IMR-90 (cell line): ENCODE results near the gene CMIP. TPM values are rescaled to one million over a fixed set of nuclear protein-coding genes. Genes with fewer than 3 reads are reported as not detected.
A peak's percentile ranks its signal among the peaks of the same experiment; 100 is the strongest.

Source experiments
- ATAC-seq: fragments of 200-7000 bp; cut with Tn5 transposase; 2 replicates; pipeline ENCODE4 v1.9.1; 2020; ENCODE audit warnings: low read depth, mild to moderate bottlenecking, moderate library complexity
- BruUV-seq: library from RNA; stranded (reverse); fragments of 400-500 nt; replicated peaks from 2 replicates; lab custom pipeline; 2021; lab: Mats Ljungman, UMichigan
- CTCF ChIA-PET: fragments of 300-600 bp; formaldehyde crosslinking; extraction: SDS; loops from one replicate; lab custom pipeline; 2021; ENCODE audit warnings: antibody characterized with exemption; lab: Yijun Ruan, JAX
- POLR2A ChIA-PET: fragments of 300-600 bp; sonication (Branson Sonifier 250); formaldehyde crosslinking; loops from one replicate; lab custom pipeline; 2022; ENCODE audit warnings: antibody characterized with exemption; ENCODE audit not compliant: unreplicated experiment; lab: Charles Lee
- DNase-seq: peaks from one replicate; pipeline ENCODE4 v3.0.0; 2013
- H2AFZ ChIP-seq: replicated peaks from 2 replicates; pipeline ENCODE3; 2013; ENCODE audit warnings: low read length, mild to moderate bottlenecking; ENCODE audit not compliant: poor library complexity
- H2AK5ac ChIP-seq: 2 replicates; pipeline ENCODE4 v1.6.1; 2013; ENCODE audit warnings: low read depth, low read length, inconsistent platforms
- H2AK9ac ChIP-seq: replicated peaks from 2 replicates; pipeline ENCODE3; 2013; ENCODE audit warnings: mild to moderate bottlenecking, low read depth, low read length, moderate library complexity; ENCODE audit not compliant: poor library complexity
- H2BK120ac ChIP-seq: 2 replicates; pipeline ENCODE4 v1.6.1; 2013; ENCODE audit warnings: low read depth, low read length, inconsistent platforms
- H2BK15ac ChIP-seq: 3 replicates; pipeline ENCODE4 v1.6.1; 2013; ENCODE audit warnings: low read depth, low read length, inconsistent platforms
- H2BK20ac ChIP-seq: 2 replicates; pipeline ENCODE4 v1.6.1; 2013; ENCODE audit warnings: low read depth, mild to moderate bottlenecking, inconsistent platforms, low read length, moderate library complexity
- H2BK5ac ChIP-seq: 2 replicates; pipeline ENCODE4 v1.6.1; 2013; ENCODE audit warnings: mild to moderate bottlenecking, low read depth, low read length, inconsistent platforms; ENCODE audit not compliant: poor library complexity, severe bottlenecking
- H3K14ac ChIP-seq: replicated peaks from 2 replicates; pipeline ENCODE4 v1.6.1; 2013; ENCODE audit warnings: low read depth, low read length, inconsistent platforms
- H3K18ac ChIP-seq: 2 replicates; pipeline ENCODE4 v1.6.1; 2013; ENCODE audit warnings: low read depth, low read length, control low read depth
- H3K23ac ChIP-seq: 2 replicates; pipeline ENCODE4 v1.6.1; 2013; ENCODE audit warnings: low read depth, low read length, inconsistent platforms
- H3K27ac ChIP-seq: 2 replicates; pipeline ENCODE4 v1.5.1; 2013; ENCODE audit warnings: mild to moderate bottlenecking, control low read depth, low read length; ENCODE audit not compliant: insufficient read depth
- H3K27me3 ChIP-seq: 2 replicates; pipeline ENCODE4 v1.6.1; 2013; ENCODE audit warnings: low read length; ENCODE audit not compliant: control insufficient read depth, insufficient read depth
- H3K36me3 ChIP-seq: 2 replicates; pipeline ENCODE4 v1.6.1; 2013; ENCODE audit warnings: low read length, mixed read lengths; ENCODE audit not compliant: control insufficient read depth, insufficient read depth
- H3K4ac ChIP-seq: 2 replicates; pipeline ENCODE4 v1.6.1; 2013; ENCODE audit warnings: low read depth, low read length, inconsistent platforms
- H3K4me1 ChIP-seq: 2 replicates; pipeline ENCODE4 v1.6.1; 2013; ENCODE audit warnings: low read length, mixed read lengths; ENCODE audit not compliant: control insufficient read depth, insufficient read depth
- H3K4me2 ChIP-seq: 2 replicates; pipeline ENCODE4 v1.6.1; 2013; ENCODE audit warnings: low read depth, mild to moderate bottlenecking, control low read depth, low read length, moderate library complexity
- H3K4me3 ChIP-seq: 2 replicates; pipeline ENCODE4 v1.5.1; 2013; ENCODE audit warnings: low read depth, mild to moderate bottlenecking, control low read depth, low read length, moderate library complexity; ENCODE audit not compliant: insufficient read depth
- H3K56ac ChIP-seq: 2 replicates; pipeline ENCODE4 v1.6.1; 2013; ENCODE audit warnings: low read length, inconsistent platforms; ENCODE audit not compliant: insufficient read depth; ENCODE audit errors: extremely low read depth
- H3K79me1 ChIP-seq, 2 experiments: 2 replicates each; pipeline ENCODE4 v1.6.1; 2013; ENCODE audit warnings: low read length in 2 of 2, inconsistent platforms in 1 of 2, low read depth in 1 of 2
- H3K9ac ChIP-seq: 2 replicates; pipeline ENCODE4 v1.6.1; 2013; ENCODE audit warnings: low read depth, low read length, control low read depth
- H3K9me1 ChIP-seq: 2 replicates; pipeline ENCODE4 v1.6.1; 2013; ENCODE audit warnings: low read length, inconsistent platforms; ENCODE audit not compliant: insufficient read depth
- H3K9me3 ChIP-seq: 2 replicates; pipeline ENCODE4 v1.6.1; 2013; ENCODE audit warnings: low read length; ENCODE audit not compliant: control insufficient read depth, insufficient read depth
- H4K20me1 ChIP-seq: 2 replicates; pipeline ENCODE4 v1.6.1; 2013; ENCODE audit warnings: low read length, inconsistent platforms; ENCODE audit not compliant: insufficient read depth
- H4K5ac ChIP-seq: 2 replicates; pipeline ENCODE4 v1.6.1; 2013; ENCODE audit warnings: mild to moderate bottlenecking, low read depth, low read length, control low read depth
- H4K8ac ChIP-seq, 2 experiments: 2 replicates each; pipeline ENCODE4 v1.6.1; 2013; ENCODE audit warnings: low read depth in 2 of 2, low read length in 2 of 2, control low read depth in 1 of 2, inconsistent platforms in 1 of 2
- H4K91ac ChIP-seq: 2 replicates; pipeline ENCODE4 v1.6.1; 2013; ENCODE audit warnings: low read depth, low read length, inconsistent platforms; ENCODE audit not compliant: insufficient read depth
- BHLHE40 ChIP-seq: fragments of 150-350 bp; IDR thresholded peaks from 2 replicates; pipeline ENCODE4 v1.6.1; 2016; ENCODE audit warnings: mild to moderate bottlenecking, low read depth, low read length
- CEBPB ChIP-seq: IDR thresholded peaks from 2 replicates; pipeline ENCODE4 v1.6.1; 2012; ENCODE audit warnings: low read depth, low read length, improper control_type of control experiment
- CHD1 ChIP-seq: IDR thresholded peaks from 2 replicates; pipeline ENCODE4 v1.6.1; 2012; ENCODE audit warnings: low read depth, low read length, improper control_type of control experiment
- CTCF ChIP-seq: conservative IDR thresholded peaks from 2 replicates; pipeline ENCODE4 v1.5.1; 2012; ENCODE audit warnings: mild to moderate bottlenecking, low read depth, low read length, improper control_type of control experiment
- ELK1 ChIP-seq: fragments of 150-350 bp; IDR thresholded peaks from 2 replicates; pipeline ENCODE4 v1.6.1; 2016; ENCODE audit warnings: low read depth, mild to moderate bottlenecking, low read length, moderate library complexity, borderline replicate concordance
- FOS ChIP-seq: fragments of 150-350 bp; IDR thresholded peaks from 2 replicates; pipeline ENCODE4 v1.6.1; 2016; ENCODE audit warnings: low read depth, low read length
- MAFK ChIP-seq: IDR thresholded peaks from 2 replicates; pipeline ENCODE4 v1.6.1; 2012; ENCODE audit warnings: low read depth, low read length, improper control_type of control experiment
- MAZ ChIP-seq: IDR thresholded peaks from 2 replicates; pipeline ENCODE4 v1.6.1; 2012; ENCODE audit warnings: low read depth, mild to moderate bottlenecking, low read length, improper control_type of control experiment, moderate library complexity, borderline replicate concordance
- MXI1 ChIP-seq: IDR thresholded peaks from 2 replicates; pipeline ENCODE4 v1.6.1; 2012; ENCODE audit warnings: low read depth, mild to moderate bottlenecking, low read length, moderate library complexity, borderline replicate concordance
- NFE2L2 ChIP-seq: fragments of 150-350 bp; IDR thresholded peaks from 2 replicates; pipeline ENCODE4 v1.6.1; 2016; ENCODE audit warnings: low read depth, mild to moderate bottlenecking, low read length
- POLR2A ChIP-seq: IDR thresholded peaks from 2 replicates; pipeline ENCODE4 v1.6.1; 2012; ENCODE audit warnings: mild to moderate bottlenecking, low read depth, low read length
- RAD21 ChIP-seq: IDR thresholded peaks from 2 replicates; pipeline ENCODE4 v1.6.1; 2012; ENCODE audit warnings: low read length, improper control_type of control experiment
- RCOR1 ChIP-seq: IDR thresholded peaks from 2 replicates; pipeline ENCODE4 v1.6.1; 2012; ENCODE audit warnings: mild to moderate bottlenecking, low read length, improper control_type of control experiment; ENCODE audit not compliant: insufficient replicate concordance
- RFX5 ChIP-seq: IDR thresholded peaks from 2 replicates; pipeline ENCODE4 v1.8.0; 2012; ENCODE audit warnings: low read depth, mild to moderate bottlenecking, low read length, moderate library complexity
- SMC3 ChIP-seq: fragments of 150-350 bp; IDR thresholded peaks from 2 replicates; pipeline ENCODE4 v1.6.1; 2016; ENCODE audit warnings: low read depth, mild to moderate bottlenecking, antibody characterized with exemption, low read length, moderate library complexity
- USF2 ChIP-seq: fragments of 150-350 bp; IDR thresholded peaks from 2 replicates; pipeline ENCODE4 v1.6.1; 2017; ENCODE audit warnings: mild to moderate bottlenecking, antibody characterized with exemption, low read length, low read depth
- WGBS, 2 experiments: methylation state at CpG; one replicate each; pipeline versions ENCODE4 v1.1.5 to v1.1.7; 2013; ENCODE audit warnings: missing lambda C conversion rate in 2 of 2; ENCODE audit not compliant: insufficient read length in 1 of 2; ENCODE audit errors: extremely low coverage in 2 of 2; 5-methylcytosine and 5-hydroxymethylcytosine counted together
- dilution Hi-C: fragments of 300-500 bp; cut with HindIII; formaldehyde crosslinking; loops from one replicate; pipeline ENCODE4 v1.14.3; 2018; ENCODE audit warnings: low sequenced_read_pairs; ENCODE audit not compliant: unreplicated experiment
- in situ Hi-C: fragments of 300-500 bp; cut with MboI; formaldehyde crosslinking; loops from 3 replicates; pipeline ENCODE4 v1.14.3; 2019; ENCODE audit warnings: low sequenced_read_pairs, inconsistent platforms, mixed read lengths
- intact Hi-C: fragments of 100-400 bp; cut with micrococcal nuclease; formaldehyde crosslinking; loops from 2 replicates; pipeline ENCODE4 v1.10.0; 2022
- polyA plus RNA-seq, 3 experiments: library from polyadenylated mRNA; depleted of rRNA; stranded (reverse); fragments of >200 nt; gene quantifications; 2 replicates each; pipeline ENCODE4 v1.2.3, GENCODE V29; 2012; ENCODE audit warnings: low replicate concordance in 1 of 3
- total RNA-seq: library from RNA; depleted of rRNA; stranded (reverse); fragments of >200 nt; gene quantifications from 2 replicates; pipeline ENCODE4 v1.2.3, GENCODE V29; 2012

CMIP gene
- total and polyA plus RNA-seq, 2 of the 4 experiments (the other 2 are of a cell fraction), result 3.2 to 11.6 TPM

GRCh38 chr16:81518439-81518757 is 73.8 kb downstream of the CMIP start:
- WGBS, 2 experiments, result 50% methylated on average over 1 of the region's 8 CpGs; no CpG with 5 or more reads in 1 of the 2 experiments
- POLR2A ChIA-PET, result no interaction called here

More at GRCh38 chr16:81518439-81518757, 73.8 kb downstream of the CMIP start:
- no peaks in the 10 kb centered on the region for H3K9me3 ChIP-seq
- H3K14ac ChIP-seq, result no peak overlapping the region
- dilution Hi-C loops, result no loop called here
- in situ Hi-C loops, result no loop called here
- no peak overlapping the region for H2AK9ac ChIP-seq
- no peak overlapping the region for H2AFZ ChIP-seq
- ATAC-seq, result no peak
- TF ChIP-seq NFE2L2 (no peak), POLR2A (no peak), CTCF (no peak), MXI1 (no peak), RCOR1 (no peak), RFX5 (no peak), USF2 (no peak), SMC3 (no peak), MAFK (no peak), RAD21 (no peak), ELK1 (no peak), MAZ (no peak), CEBPB (no peak), CHD1 (no peak), BHLHE40 (no peak), FOS (no peak)
- no peak overlapping the region for H2BK15ac ChIP-seq
- no peak overlapping the region for H3K4me2 ChIP-seq
- no TSS peak for BruUV-seq
- no peak overlapping the region for H3K9ac ChIP-seq
- peaks cover 18% of the 10 kb centered on the region for H3K9me1 ChIP-seq
- H3K23ac ChIP-seq, result no peak overlapping the region
- no peak overlapping the region for H2BK5ac ChIP-seq
- H4K5ac ChIP-seq, result no peak overlapping the region
- H2AK5ac ChIP-seq, result peak overlapping the region; percentile 29; the same call in 1 of the 2 replicates
- H2BK120ac ChIP-seq, result no peak overlapping the region
- peaks cover 41 to 61% of the 10 kb centered on the region in 2 experiments for H3K79me1 ChIP-seq
- peaks cover 12% of the 10 kb centered on the region for H3K4me1 ChIP-seq
- H3K4me3 ChIP-seq, result no peak overlapping the region
- DNase-seq, result no peak
- intact Hi-C loops, result no loop called here
- H4K91ac ChIP-seq, result no peak overlapping the region
- H3K27ac ChIP-seq, result no peak overlapping the region
- H3K56ac ChIP-seq, result no peak overlapping the region
- peaks cover 3% of the 10 kb centered on the region; the same call in 1 of the 2 replicates for H3K36me3 ChIP-seq
- no peak overlapping the region for H3K4ac ChIP-seq
- CTCF ChIA-PET, result interaction anchor here (0.6 kb wide), 1 partner anchor 9 kb away, joined by 3 read pairs; no protein-coding TSS in a partner anchor
- H4K20me1 ChIP-seq, result peaks cover 25% of the 10 kb centered on the region
- no peaks in the 10 kb centered on the region for H3K27me3 ChIP-seq
- no peak overlapping the region for H4K8ac ChIP-seq
- H3K18ac ChIP-seq, result no peak overlapping the region
- no peak overlapping the region for H2BK20ac ChIP-seq
